GM06990 (cell line): ENCODE data around the gene ING2.
"Not testable (repeated sequence)": the region's sequence is repeated elsewhere in the genome, so short reads cannot be mapped to it uniquely, and the experiment has no call there.

Source experiments
- DNase-seq: peaks from one replicate; pipeline ENCODE4 v3.0.0-alpha.2; 2011; ENCODE audit not compliant: insufficient read length; ENCODE audit errors: extremely low read depth
- H3K27me3 ChIP-seq: replicated peaks from 2 replicates; pipeline ENCODE4 v1.6.0; 2011; ENCODE audit warnings: low read length; ENCODE audit not compliant: control insufficient read depth, insufficient read depth
- H3K36me3 ChIP-seq: 2 replicates; pipeline ENCODE4 v1.5.1; 2011; ENCODE audit warnings: low read length; ENCODE audit not compliant: control insufficient read depth, insufficient read depth
- H3K4me3 ChIP-seq: replicated peaks from 2 replicates; pipeline ENCODE4 v1.5.1; 2011; ENCODE audit warnings: low read depth, mild to moderate bottlenecking, control low read depth, low read length
- CTCF ChIP-seq: IDR thresholded peaks from 2 replicates; pipeline ENCODE4 v1.5.1; 2011; ENCODE audit warnings: low read length, control low read depth, mild to moderate bottlenecking, inconsistent platforms; ENCODE audit not compliant: insufficient read depth, poor library complexity, severe bottlenecking

ING2 gene

GRCh38 chr4:183478123-183478522, 26.7 kb upstream of the ING2 start:
- Histone ChIP-seq H3K36me3 (no peaks in the 10 kb centered on the region), H3K4me3 (no peak overlapping the region), H3K27me3 (no peaks in the 10 kb centered on the region)
- DNase-seq, result no peak
- TF ChIP-seq CTCF, result no peak

- TF ChIP-seq CTCF, result no peak
- Histone ChIP-seq H3K4me3 (no peak overlapping the region), H3K27me3 (no peaks in the 10 kb centered on the region), H3K36me3 (no peaks in the 10 kb centered on the region)
- DNase-seq, result no peak
These were observed 25.9 kb upstream of the ING2 start for GRCh38 chr4:183478926-183479325.

DNA sequence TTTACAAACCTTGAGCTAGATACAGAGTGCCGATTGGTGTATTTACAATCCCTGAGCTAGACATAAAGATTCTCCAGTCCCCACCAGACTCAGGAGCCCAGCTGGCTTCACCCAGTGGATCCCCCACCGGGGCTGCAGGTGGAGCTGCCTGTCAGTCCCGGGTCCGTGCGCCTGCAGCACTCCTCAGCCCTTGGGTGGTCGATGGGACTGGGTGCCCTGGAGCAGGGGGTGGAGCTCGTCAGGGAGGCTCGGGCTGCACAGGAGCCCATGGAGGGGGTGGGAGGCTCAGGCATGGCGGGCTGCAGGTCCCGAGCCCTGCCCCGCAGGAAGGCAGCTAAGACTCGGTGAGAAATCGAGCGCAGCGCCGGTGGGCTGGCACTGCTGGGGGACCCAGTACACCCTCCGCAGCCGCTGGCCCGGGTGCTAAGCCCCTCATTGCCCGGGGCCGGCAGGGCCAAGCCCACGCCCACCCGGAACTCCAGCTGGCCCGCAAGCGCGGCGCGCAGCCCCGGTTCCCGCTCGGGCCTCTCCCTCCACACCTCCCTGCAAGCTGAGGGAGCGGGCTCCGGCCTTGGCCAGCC, 22.3 kb upstream of the ING2 start:
- DNase-seq, H3K27me3 ChIP-seq, H3K36me3 ChIP-seq, H3K4me3 ChIP-seq: not testable (repeated sequence)

DNA sequence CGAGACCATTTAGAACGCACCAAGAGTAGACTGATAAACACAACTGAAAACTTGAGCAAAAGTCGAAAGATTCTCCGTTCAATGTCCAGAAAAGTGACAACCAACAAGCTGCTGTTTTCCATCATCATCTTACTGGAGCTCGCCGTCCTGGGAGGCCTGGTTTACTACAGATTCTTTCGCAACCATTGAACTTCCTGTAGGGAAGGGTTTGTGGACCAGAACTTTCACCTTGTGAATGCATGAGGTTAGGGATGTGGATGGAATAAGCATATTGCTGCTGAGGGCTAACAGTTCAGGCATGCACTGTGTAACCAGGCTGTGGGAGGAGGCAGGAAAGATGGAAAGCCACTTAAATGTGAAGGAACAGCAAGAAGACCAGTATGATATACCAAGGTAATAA, 20.9 kb upstream of the ING2 start:
- H3K4me3 ChIP-seq, result no peak overlapping the region
- no peaks in the 10 kb centered on the region for H3K36me3 ChIP-seq
- DNase-seq, result no peak
- TF ChIP-seq CTCF, result no peak
- H3K27me3 ChIP-seq, result no peaks in the 10 kb centered on the region

DNA sequence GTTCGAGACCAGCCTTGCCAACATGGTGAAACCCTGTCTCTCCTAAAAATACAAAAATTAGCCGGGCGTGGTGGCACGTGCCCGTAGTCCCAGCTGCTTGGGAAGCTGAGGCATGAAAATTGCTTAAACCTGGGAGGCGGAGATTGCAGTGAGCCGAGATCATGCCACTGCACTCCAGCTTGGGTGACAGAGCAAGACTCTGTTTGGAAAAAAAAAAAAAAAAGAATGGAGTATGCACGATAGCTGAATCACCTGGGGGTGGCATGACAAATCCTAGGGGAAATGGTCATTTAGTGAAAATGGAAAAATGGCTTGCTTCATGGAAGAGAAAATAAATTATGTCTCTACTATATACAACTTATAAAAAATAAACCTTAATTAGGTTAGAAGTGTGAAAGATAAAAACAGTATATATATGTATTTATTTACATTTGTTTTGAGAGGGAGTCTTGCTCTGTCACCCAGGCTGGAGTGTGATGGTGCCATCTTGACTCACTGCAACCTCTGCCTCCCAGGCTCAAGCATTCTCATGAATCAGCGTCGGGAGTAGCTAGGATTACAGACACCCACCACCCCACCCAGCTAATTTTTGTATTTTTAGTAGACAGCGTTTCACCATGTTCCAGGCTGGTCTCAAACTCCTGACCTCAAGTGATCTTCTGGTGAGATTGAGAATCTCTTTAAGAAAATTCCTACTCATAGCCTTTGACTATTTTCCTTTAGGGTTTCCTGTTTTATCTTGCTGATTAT, 19.3 kb upstream of the ING2 start:
- H3K27me3 ChIP-seq, result no peaks in the 10 kb centered on the region
- H3K36me3 ChIP-seq, result no peaks in the 10 kb centered on the region
- TF ChIP-seq CTCF, result no peak
- no peak for DNase-seq
- no peak overlapping the region for H3K4me3 ChIP-seq

DNA sequence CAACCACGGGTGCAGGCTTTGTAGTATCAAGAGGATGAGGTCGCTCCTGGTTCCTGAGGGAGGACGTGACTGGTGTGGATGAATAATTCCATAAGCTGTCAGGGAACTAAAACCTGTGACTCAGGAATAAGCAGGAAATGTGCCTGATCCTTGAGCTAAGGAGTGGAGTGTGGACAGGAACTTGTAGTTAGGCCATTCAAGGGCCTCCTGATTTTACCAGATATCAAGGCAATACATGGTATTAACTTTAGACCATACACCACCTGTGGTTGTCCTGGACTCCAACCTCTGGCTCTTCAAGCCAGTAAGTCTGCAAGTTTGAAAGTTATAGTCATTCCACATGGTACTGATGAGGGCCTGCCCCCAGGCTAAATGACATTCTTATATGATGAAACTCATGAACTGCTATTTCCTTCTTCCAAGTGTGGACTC, 12.1 kb upstream of the ING2 start:
- Histone ChIP-seq H3K4me3 (no peak overlapping the region), H3K36me3 (no peaks in the 10 kb centered on the region), H3K27me3 (no peaks in the 10 kb centered on the region)
- no peak for DNase-seq
- no peak for TF ChIP-seq CTCF
